Peyer's patch (tissue), 4 donors: Measurements from ENCODE around the gene IGF2R.

ENCODE experiments used
- POLR2A ChIP-seq, 2 donors: fragments of 450-650 bp; IDR thresholded peaks; one replicate each; pipeline ENCODE4 v1.5.1; 2017; ENCODE audit warnings: antibody characterized with exemption in 2 of 2, mild to moderate bottlenecking in 2 of 2, moderate library complexity in 2 of 2
- TF ChIP-seq, protein P1 (sequence below), 6 experiments: fragments of 450-650 bp in 4 of 6; fragments of 200-600 bp in 2 of 6; sonication (generic) in 1 of 6; IDR thresholded peaks; one replicate each; pipeline ENCODE4 v1.5.1; 2017 to 2019; ENCODE audit warnings: antibody characterized with exemption in 6 of 6, mild to moderate bottlenecking in 3 of 6, moderate library complexity in 1 of 6

GRCh38 chr6:159968295-159969203, at the start of gene IGF2R:
- peak; percentile 90 to 91 for TF ChIP-seq POLR2A (IDR thresholded peaks at IDR 0.05)
- TF ChIP-seq, protein P1, sequence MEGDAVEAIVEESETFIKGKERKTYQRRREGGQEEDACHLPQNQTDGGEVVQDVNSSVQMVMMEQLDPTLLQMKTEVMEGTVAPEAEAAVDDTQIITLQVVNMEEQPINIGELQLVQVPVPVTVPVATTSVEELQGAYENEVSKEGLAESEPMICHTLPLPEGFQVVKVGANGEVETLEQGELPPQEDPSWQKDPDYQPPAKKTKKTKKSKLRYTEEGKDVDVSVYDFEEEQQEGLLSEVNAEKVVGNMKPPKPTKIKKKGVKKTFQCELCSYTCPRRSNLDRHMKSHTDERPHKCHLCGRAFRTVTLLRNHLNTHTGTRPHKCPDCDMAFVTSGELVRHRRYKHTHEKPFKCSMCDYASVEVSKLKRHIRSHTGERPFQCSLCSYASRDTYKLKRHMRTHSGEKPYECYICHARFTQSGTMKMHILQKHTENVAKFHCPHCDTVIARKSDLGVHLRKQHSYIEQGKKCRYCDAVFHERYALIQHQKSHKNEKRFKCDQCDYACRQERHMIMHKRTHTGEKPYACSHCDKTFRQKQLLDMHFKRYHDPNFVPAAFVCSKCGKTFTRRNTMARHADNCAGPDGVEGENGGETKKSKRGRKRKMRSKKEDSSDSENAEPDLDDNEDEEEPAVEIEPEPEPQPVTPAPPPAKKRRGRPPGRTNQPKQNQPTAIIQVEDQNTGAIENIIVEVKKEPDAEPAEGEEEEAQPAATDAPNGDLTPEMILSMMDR (IDR thresholded peaks at IDR 0.05): peak in 3 of 6 experiments; percentile 15 to 27 (median 24)
